ENCODE results near the gene COPS6.

DNA sequence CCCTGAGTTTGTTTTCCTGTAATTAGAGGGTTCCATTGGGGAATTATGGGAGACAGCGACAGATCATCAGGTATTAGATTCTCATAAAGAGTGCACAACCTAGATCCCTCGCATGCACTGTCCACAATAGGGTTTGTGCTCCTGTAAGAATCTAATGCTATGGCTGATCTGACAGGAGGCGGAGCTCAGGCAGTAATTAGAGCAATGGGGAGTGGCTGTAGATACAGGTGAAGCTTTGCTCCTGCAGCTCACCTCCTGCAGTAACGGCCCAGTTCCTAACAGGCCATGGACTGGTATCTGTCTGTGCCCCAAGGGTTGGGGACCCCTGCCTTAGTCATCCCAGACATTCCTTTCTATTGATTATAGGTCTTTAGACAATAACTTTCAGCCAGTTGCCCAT, 40.1 kb upstream of the COPS6 start:
- TF ChIP-seq CTCF (IDR thresholded peaks at IDR 0.05) (no peak), EZH2phosphoT487 (IDR thresholded peaks at IDR 0.05) (no peak)

All from neural progenitor cell (in vitro differentiated cells).